H1 (cell line): ENCODE measurements around the gene TAF1B. TPM values are rescaled to one million over a fixed set of nuclear protein-coding genes. Genes with fewer than 3 reads are reported as not detected.

Experiments
- CTCF ChIA-PET: fragments of 300-600 bp; sonication (Branson Sonifier 250); formaldehyde crosslinking; loops from one replicate; lab custom pipeline; 2021; ENCODE audit not compliant: partially characterized antibody; lab: Charles Lee
- POLR2A ChIA-PET: fragments of 300-600 bp; sonication (Branson Sonifier 250); formaldehyde crosslinking; loops from one replicate; lab custom pipeline; 2021; ENCODE audit warnings: inconsistent platforms; ENCODE audit not compliant: partially characterized antibody; lab: Charles Lee
- DNase-seq, 2 experiments: peaks; one replicate each; pipeline versions ENCODE4 v3.0.0 to v3.0.0-alpha.2; 2010 to 2022; ENCODE audit warnings: low spot score in 2 of 2, low read depth in 1 of 2, mixed read lengths in 1 of 2
- FAIRE-seq: peaks from 2 replicates; lab custom pipeline; 2011; peaks lifted over from hg19 to GRCh38; lab: Jason Lieb, UNC
- H2AFZ ChIP-seq: 2 replicates; pipeline ENCODE4 v1.8.1; 2012; ENCODE audit warnings: low read length, inconsistent platforms
- H2AK5ac ChIP-seq: 2 replicates; pipeline ENCODE4 v1.6.1; 2013; ENCODE audit warnings: low read depth, low read length
- H2BK120ac ChIP-seq: replicated peaks from 2 replicates; pipeline ENCODE3; 2013; ENCODE audit warnings: low read depth, low read length, inconsistent platforms
- H2BK12ac ChIP-seq: 2 replicates; pipeline ENCODE4 v1.6.1; 2013; ENCODE audit warnings: low read depth, low read length
- H2BK15ac ChIP-seq: 2 replicates; pipeline ENCODE4 v1.6.1; 2013; ENCODE audit warnings: low read length
- H2BK20ac ChIP-seq: 2 replicates; pipeline ENCODE4 v1.6.1; 2013; ENCODE audit warnings: low read length
- H2BK5ac ChIP-seq: 2 replicates; pipeline ENCODE4 v1.6.1; 2013; ENCODE audit warnings: low read depth, low read length
- H3K14ac ChIP-seq: 2 replicates; pipeline ENCODE4 v1.6.1; 2013; ENCODE audit warnings: inconsistent platforms; ENCODE audit not compliant: insufficient read length
- H3K18ac ChIP-seq: 2 replicates; pipeline ENCODE4 v1.6.1; 2013; ENCODE audit warnings: low read length; ENCODE audit errors: extremely low read depth
- H3K23ac ChIP-seq: 2 replicates; pipeline ENCODE4 v1.6.1; 2013; ENCODE audit warnings: inconsistent platforms; ENCODE audit not compliant: insufficient read length
- H3K23me2 ChIP-seq: 2 replicates; pipeline ENCODE4 v1.6.1; 2013; ENCODE audit warnings: low read depth, low read length
- H3K27ac ChIP-seq: 2 replicates; pipeline ENCODE4 v1.6.1; 2011; ENCODE audit warnings: low read depth, low read length, inconsistent platforms
- H3K27me3 ChIP-seq, 4 experiments: replicated peaks in 1 of 4; 1 replicate in 1 of 4; 2 replicates in 3 of 4; pipeline versions ENCODE4 v1.6.1 to v1.8.1; 2011 to 2013; ENCODE audit warnings: low read length in 3 of 4, mild to moderate bottlenecking in 3 of 4, inconsistent platforms in 2 of 4, mixed read lengths in 2 of 4, moderate library complexity in 1 of 4; ENCODE audit not compliant: control insufficient read depth in 3 of 4, insufficient read depth in 3 of 4; ENCODE audit errors: extremely low read depth in 1 of 4
- H3K36me3 ChIP-seq, 4 experiments: 2 replicates each; pipeline versions ENCODE4 v1.6.1 to v1.8.1; 2011 to 2013; ENCODE audit warnings: mild to moderate bottlenecking in 4 of 4, low read length in 3 of 4, moderate library complexity in 2 of 4, control low read depth in 1 of 4, inconsistent platforms in 1 of 4; ENCODE audit not compliant: insufficient read depth in 4 of 4, control insufficient read depth in 2 of 4
- H3K4ac ChIP-seq: replicated peaks from 2 replicates; pipeline ENCODE3; 2013; ENCODE audit warnings: low read length, low read depth, mixed read lengths, inconsistent platforms; ENCODE audit not compliant: insufficient read length
- H3K4me1 ChIP-seq, 4 experiments: replicated peaks in 1 of 4; 1 replicate in 1 of 4; 2 replicates in 3 of 4; pipeline versions ENCODE4 v1.6.1 to v1.8.1; 2011 to 2013; ENCODE audit warnings: low read length in 3 of 4, inconsistent platforms in 2 of 4, mixed read lengths in 1 of 4; ENCODE audit not compliant: insufficient read depth in 4 of 4, control insufficient read depth in 3 of 4
- H3K4me2 ChIP-seq, 2 experiments: 2 replicates each; pipeline versions ENCODE4 v1.6.1 to v1.8.1; 2011 to 2013; ENCODE audit warnings: low read depth in 2 of 2, low read length in 2 of 2, control low read depth in 1 of 2, inconsistent platforms in 1 of 2, mild to moderate bottlenecking in 1 of 2; ENCODE audit not compliant: insufficient read depth in 1 of 2
- H3K4me3 ChIP-seq, 4 experiments: fragments of 200-600, 300-600 bp in 1 of 4; sonication (generic), shearing (Covaris generic), sonication (Bioruptor Twin) in 1 of 4; 2 replicates each; pipeline versions ENCODE4 v1.5.1 to v1.8.1; 2011 to 2016; ENCODE audit warnings: low read length in 4 of 4, low read depth in 3 of 4, control low read depth in 2 of 4, inconsistent platforms in 2 of 4, mild to moderate bottlenecking in 2 of 4, mixed read lengths in 1 of 4, moderate library complexity in 1 of 4; ENCODE audit not compliant: insufficient read depth in 2 of 4; ENCODE audit errors: extremely low read depth in 1 of 4
- H3K56ac ChIP-seq: replicated peaks from 2 replicates; pipeline ENCODE3; 2013; ENCODE audit warnings: low read depth, mild to moderate bottlenecking, mixed read lengths, low read length, inconsistent platforms; ENCODE audit not compliant: insufficient read length
- H3K79me1 ChIP-seq: 2 replicates; pipeline ENCODE4 v1.6.1; 2013; ENCODE audit warnings: low read depth, low read length, control low read depth
- H3K79me2 ChIP-seq, 2 experiments: 2 replicates each; pipeline versions ENCODE4 v1.6.1 to v1.8.1; 2012 to 2013; ENCODE audit warnings: low read length in 2 of 2, mild to moderate bottlenecking in 2 of 2, inconsistent platforms in 1 of 2; ENCODE audit not compliant: insufficient read depth in 2 of 2, control insufficient read depth in 1 of 2
- H3K9ac ChIP-seq, 4 experiments: replicated peaks in 1 of 4; 1 replicate in 1 of 4; 2 replicates in 3 of 4; pipeline versions ENCODE4 v1.6.1 to v1.8.1; 2011 to 2013; ENCODE audit warnings: low read depth in 3 of 4, low read length in 3 of 4, control low read depth in 2 of 4, mild to moderate bottlenecking in 2 of 4, moderate library complexity in 2 of 4, inconsistent platforms in 1 of 4; ENCODE audit errors: extremely low read depth in 1 of 4
- H3K9me3 ChIP-seq, 2 experiments: 2 replicates each; pipeline versions ENCODE4 v1.6.1 to v1.8.1; 2012 to 2013; ENCODE audit warnings: mild to moderate bottlenecking in 2 of 2, moderate library complexity in 2 of 2, control low read depth in 1 of 2, inconsistent platforms in 1 of 2, low read depth in 1 of 2, low read length in 1 of 2, mixed read lengths in 1 of 2; ENCODE audit not compliant: insufficient read depth in 2 of 2
- H4K20me1 ChIP-seq, 2 experiments: replicated peaks in 1 of 2; 2 replicates each; pipeline versions ENCODE3 to v1.8.1; 2011 to 2013; ENCODE audit warnings: inconsistent platforms in 2 of 2, low read length in 2 of 2, mild to moderate bottlenecking in 1 of 2; ENCODE audit not compliant: insufficient read depth in 2 of 2, control insufficient read depth in 1 of 2
- H4K5ac ChIP-seq: 2 replicates; pipeline ENCODE4 v1.6.1; 2013; ENCODE audit warnings: low read length, low read depth, mixed read lengths, inconsistent platforms; ENCODE audit not compliant: insufficient read length
- H4K8ac ChIP-seq: 2 replicates; pipeline ENCODE4 v1.8.0; 2013; ENCODE audit warnings: mild to moderate bottlenecking, moderate library complexity, low read length, inconsistent platforms; ENCODE audit not compliant: insufficient read depth; ENCODE audit errors: extremely low read depth
- H4K91ac ChIP-seq: replicated peaks from 2 replicates; pipeline ENCODE3; 2013; ENCODE audit warnings: low read length, mixed read lengths, inconsistent platforms; ENCODE audit not compliant: insufficient read length
- ASH2L ChIP-seq: fragments of 200-600, 300-600 bp; sonication (generic); IDR thresholded peaks from one replicate; pipeline ENCODE4 v1.7.1; 2017; ENCODE audit warnings: low read length
- ATF3 ChIP-seq: IDR thresholded peaks from 2 replicates; pipeline ENCODE4 v1.6.1; 2011; ENCODE audit warnings: low read depth, mild to moderate bottlenecking, low read length; ENCODE audit not compliant: insufficient read depth
- CHD1 ChIP-seq: IDR thresholded peaks from 2 replicates; pipeline ENCODE4 v1.6.1; 2012; ENCODE audit warnings: low read depth, low read length, improper control_type of control experiment
- JUN ChIP-seq: IDR thresholded peaks from 2 replicates; pipeline ENCODE4 v1.6.1; 2011; ENCODE audit warnings: low read depth, mild to moderate bottlenecking, improper control_type of control experiment, low read length
- KDM5A ChIP-seq: fragments of 200-600 bp; IDR thresholded peaks from 2 replicates; pipeline ENCODE4 v1.7.1; 2012; ENCODE audit warnings: mild to moderate bottlenecking, low read length, inconsistent platforms, mixed read lengths
- PHF8 ChIP-seq: fragments of 200-600 bp; sonication (generic); conservative IDR thresholded peaks from 2 replicates; pipeline ENCODE4 v1.7.1; 2012; ENCODE audit warnings: low read depth, mild to moderate bottlenecking, inconsistent platforms, low read length, moderate library complexity
- POU5F1 ChIP-seq: IDR thresholded peaks from 2 replicates; pipeline ENCODE4 v1.6.1; 2011; ENCODE audit warnings: low read depth, mild to moderate bottlenecking, low read length, moderate library complexity
- RAD21 ChIP-seq, 2 experiments: IDR thresholded peaks in 1 of 2; conservative IDR thresholded peaks in 1 of 2; 2 replicates each; pipeline ENCODE4 v1.6.1; 2011; ENCODE audit warnings: low read depth in 2 of 2, low read length in 2 of 2, improper control_type of control experiment in 1 of 2, inconsistent platforms in 1 of 2, mild to moderate bottlenecking in 1 of 2, moderate library complexity in 1 of 2
- RBBP5 ChIP-seq: IDR thresholded peaks from 2 replicates; pipeline ENCODE4 v1.7.1; 2012; ENCODE audit warnings: low read depth, mild to moderate bottlenecking, inconsistent platforms, low read length, moderate library complexity, borderline replicate concordance
- SAP30 ChIP-seq: fragments of 300-600 bp; sonication (generic); IDR thresholded peaks from 2 replicates; pipeline ENCODE4 v1.7.1; 2012; ENCODE audit warnings: low read length, moderate library complexity, mild to moderate bottlenecking, inconsistent platforms; ENCODE audit not compliant: insufficient read depth, insufficient replicate concordance
- SIRT6 ChIP-seq: IDR thresholded peaks from one replicate; pipeline ENCODE4 v1.7.1; 2012; ENCODE audit warnings: low read length, inconsistent platforms
- SP4 ChIP-seq: IDR thresholded peaks from 2 replicates; pipeline ENCODE4 v1.6.1; 2012; ENCODE audit warnings: low read length, inconsistent platforms
- TAF1 ChIP-seq: IDR thresholded peaks from 2 replicates; pipeline ENCODE4 v1.6.1; 2011; ENCODE audit warnings: mild to moderate bottlenecking, low read depth, low read length
- TAF7 ChIP-seq: optimal IDR thresholded peaks from 2 replicates; pipeline ENCODE3; 2011; ENCODE audit warnings: low read depth, mild to moderate bottlenecking, inconsistent platforms, low read length, moderate library complexity, borderline replicate concordance
- WGBS, 2 experiments: shearing (Covaris generic) in 1 of 2; methylation state at CpG; one replicate each; pipeline versions ENCODE4 v1.1.6 to v1.1.7; 2013 to 2015; ENCODE audit warnings: low lambda C conversion rate in 2 of 2, mixed read lengths in 2 of 2, inconsistent platforms in 1 of 2, low coverage in 1 of 2, missing lambda C conversion rate in 1 of 2; ENCODE audit not compliant: insufficient replicate concordance in 2 of 2, insufficient coverage in 1 of 2, insufficient read length in 1 of 2; ENCODE audit errors: extremely low coverage in 1 of 2, missing lambda C conversion rate in 1 of 2; 5-methylcytosine and 5-hydroxymethylcytosine counted together
- polyA plus RNA-seq, 7 experiments: library from polyadenylated mRNA; depleted of rRNA in 3 of 7; stranded (reverse) in 5 of 7; unstranded in 2 of 7; fragments of >200 nt in 5 of 7; fragments of 200-250 nt in 2 of 7; gene quantifications; 1 replicate in 5 of 7; 2 replicates in 1 of 7; 4 replicates in 1 of 7; pipeline versions ENCODE4 v1.2.1 to v1.2.3, GENCODE V29; 2011 to 2013; ENCODE audit warnings: missing spikeins in 2 of 7, mixed read lengths in 2 of 7
- total RNA-seq: library from RNA; stranded (reverse); fragmentation: NEBNext Ultra II Directional; extraction: Animal tissue kit (Norgen Biotek cat#: 25700); gene quantifications from 2 replicates; pipeline ENCODE4 v1.2.1, GENCODE V29; 2021

Gene TAF1B
- total and polyA plus RNA-seq, 2 of the 8 experiments (the other 6 are each of a cell fraction or from before 2014, with no cell fraction given): 6.6 to 25.2 TPM

GRCh38 chr2:9973690-9974089 lies 130.4 kb downstream of the TAF1B start:
- Histone ChIP-seq H3K23ac (no peak overlapping the region), H3K4me1 (no peaks in the 10 kb centered on the region), H3K4me2 (no peak overlapping the region), H3K18ac (no peak overlapping the region), H2BK15ac (no peak overlapping the region), H2BK20ac (no peak overlapping the region), H3K14ac (no peak overlapping the region), H2AFZ (no peak overlapping the region), H3K9ac (no peak overlapping the region), H3K36me3 (no peaks in the 10 kb centered on the region; a peak in 1 of 8 replicates), H4K5ac (no peak overlapping the region), H4K20me1 (no peaks in the 10 kb centered on the region), H2AK5ac (no peak overlapping the region), H3K79me1 (no peaks in the 10 kb centered on the region), H3K4ac (no peak overlapping the region), H3K9me3 (no peaks in the 10 kb centered on the region), H3K56ac (no peak overlapping the region), H4K8ac (no peak overlapping the region), H2BK120ac (no peak overlapping the region), H3K79me2 (no peaks in the 10 kb centered on the region), H3K27ac (no peak overlapping the region; the same call in 1 of the 2 replicates), H3K23me2 (no peaks in the 10 kb centered on the region), H3K4me3 (no peak overlapping the region), H4K91ac (no peak overlapping the region), H2BK5ac (no peak overlapping the region), H2BK12ac (no peak overlapping the region), H3K27me3 (no peaks in the 10 kb centered on the region)
- FAIRE-seq (no peak), DNase-seq (no peak)
- POLR2A ChIA-PET: no interaction called here
- CTCF ChIA-PET: interaction anchor here (3.5 kb wide), 1 partner anchor 11 kb away, joined by 40 read pairs; no protein-coding TSS in a partner anchor
- WGBS, 2 experiments: 85% methylated on average over 6 of the region's 6 CpGs; no CpG with 5 or more reads in 1 of the 2 experiments
- TF ChIP-seq SIRT6 (no peak), POU5F1 (no peak), JUN (no peak), TAF7 (no peak), SAP30 (no peak), CHD1 (no peak), KDM5A (no peak), ATF3 (no peak), SP4 (no peak), PHF8 (no peak), ASH2L (no peak), RAD21 (IDR thresholded peaks at IDR 0.05 in 1 of 2, conservative IDR thresholded peaks at IDR 0.05 in 1 of 2; ENCODE audit: low read depth in 2 of 2, low read length in 2 of 2) (no peak), RBBP5 (no peak), TAF1 (no peak)
